T-helper 1 cell treated with Interleukin-12 subunit alpha and Interleukin-12 subunit beta and Interleukin-4 antibody, amounts not matched to agents 30 ng/mL and 1 ng/mL, for 36 hours (primary cell): Measurements from ENCODE around the gene DPH7. TPM values are rescaled to one million over a fixed set of nuclear protein-coding genes. Genes with fewer than 3 reads are reported as not detected.

Source experiments
- intact Hi-C: fragments of 100-400 bp; cut with micrococcal nuclease; formaldehyde crosslinking; loops from one replicate; pipeline ENCODE4 v1.15.1; 2024
- total RNA-seq: library from RNA; stranded (reverse); gene quantifications from 2 replicates; pipeline ENCODE4 v1.2.3, GENCODE V29; 2022

DPH7 gene
- total RNA-seq, 1 donor from 2014 or later: 43.6 TPM

DNA sequence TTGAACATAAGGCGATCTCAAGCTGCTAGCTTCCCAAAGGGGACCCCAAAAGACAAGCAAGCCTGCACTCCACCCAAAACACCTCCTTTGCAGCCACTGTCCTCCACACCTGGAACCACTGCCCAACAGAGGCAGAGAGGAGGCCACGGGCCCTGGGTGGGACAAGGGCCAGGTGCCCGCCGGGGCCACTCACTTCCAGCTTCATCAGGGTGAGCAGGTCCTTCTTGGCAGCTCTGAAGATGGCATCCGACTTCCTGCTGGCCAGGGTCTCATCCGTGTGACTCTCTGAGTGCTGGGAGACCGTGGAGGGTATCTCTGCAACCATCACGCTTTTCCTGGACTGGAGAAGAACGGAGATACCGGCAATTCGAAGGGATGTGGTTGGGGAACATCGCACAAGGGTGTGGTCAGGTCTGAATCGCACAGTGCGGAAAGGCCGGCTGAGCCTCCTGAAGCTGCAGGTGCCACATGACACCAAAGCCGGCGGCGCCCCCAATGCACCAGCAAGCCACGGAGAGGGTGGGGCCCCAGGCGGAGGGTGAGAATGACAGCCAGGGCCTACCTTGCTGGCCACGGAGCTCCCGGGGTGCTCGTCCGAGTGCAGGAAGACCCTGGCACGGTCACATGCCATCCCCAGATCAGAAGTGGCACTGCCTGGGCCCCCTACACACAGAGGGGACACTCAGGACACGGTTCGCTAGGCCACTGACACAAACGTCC, 73.1 kb downstream of the DPH7 start:
- intact Hi-C loops: no loop called here

Other genes starting within 250 kb of the DPH7 start
- 8.7 and 8.9 TPM in 2 replicates for gene EXD3, start 155.8 kb downstream of the DPH7 start, total RNA-seq
- gene NOXA1, start 155.5 kb downstream of the DPH7 start, total RNA-seq: 0.44 and 0.80 TPM in 2 replicates
- 0.07 TPM in 1 of 2 replicates, not detected in the other for gene ENTPD8, start 137.6 kb downstream of the DPH7 start, total RNA-seq
- gene NSMF, start 119.6 kb downstream of the DPH7 start, total RNA-seq: 30.5 and 33.1 TPM in 2 replicates
- gene PNPLA7, start 28.5 kb downstream of the DPH7 start, total RNA-seq: 3.1 and 3.5 TPM in 2 replicates
- 45.8 and 53.8 TPM in 2 replicates for gene MRPL41, start 27.0 kb downstream of the DPH7 start, total RNA-seq
- gene ZMYND19, start 11.6 kb upstream of the DPH7 start, total RNA-seq: 37.1 and 38.6 TPM in 2 replicates
- 109 and 113 TPM in 2 replicates for gene ARRDC1, start 26.8 kb upstream of the DPH7 start, total RNA-seq
- 101 and 110 TPM in 2 replicates for gene EHMT1, start 40.1 kb upstream of the DPH7 start, total RNA-seq